IPS DF 6.9 (cell line): Measurements from ENCODE around the gene LRRC36.
A peak's percentile ranks its signal among the peaks of the same experiment; 100 is the strongest.

ENCODE experiments used
- DNase-seq: peaks from one replicate; pipeline ENCODE4 v3.0.0-alpha.2; 2013; ENCODE audit warnings: low read depth, low spot score
- H3K27ac ChIP-seq: one replicate; pipeline ENCODE4 v1.5.1; 2013; ENCODE audit warnings: low read length, control low read depth
- H3K27me3 ChIP-seq: 2 replicates; pipeline ENCODE4 v1.6.1; 2013; ENCODE audit warnings: mild to moderate bottlenecking, low read length; ENCODE audit not compliant: control insufficient read depth, insufficient read depth
- H3K36me3 ChIP-seq: 2 replicates; pipeline ENCODE4 v1.6.1; 2013; ENCODE audit warnings: low read length; ENCODE audit not compliant: control insufficient read depth, insufficient read depth
- H3K4me1 ChIP-seq: 2 replicates; pipeline ENCODE4 v1.6.1; 2013; ENCODE audit warnings: low read length; ENCODE audit not compliant: control insufficient read depth, insufficient read depth
- H3K4me3 ChIP-seq: 2 replicates; pipeline ENCODE4 v1.5.1; 2013; ENCODE audit warnings: mild to moderate bottlenecking, low read length
- H3K9me3 ChIP-seq: 2 replicates; pipeline ENCODE4 v1.6.1; 2013; ENCODE audit warnings: low read length, inconsistent platforms; ENCODE audit not compliant: control insufficient read depth, insufficient read depth
- WGBS: extraction: QIAGEN DNeasy Blood & Tissue Kit; methylation state at CpG from one replicate; pipeline ENCODE4 v1.1.7; 2013; ENCODE audit warnings: mixed read lengths, missing lambda C conversion rate; ENCODE audit not compliant: insufficient read length, insufficient coverage; 5-methylcytosine and 5-hydroxymethylcytosine counted together

Gene LRRC36

DNA sequence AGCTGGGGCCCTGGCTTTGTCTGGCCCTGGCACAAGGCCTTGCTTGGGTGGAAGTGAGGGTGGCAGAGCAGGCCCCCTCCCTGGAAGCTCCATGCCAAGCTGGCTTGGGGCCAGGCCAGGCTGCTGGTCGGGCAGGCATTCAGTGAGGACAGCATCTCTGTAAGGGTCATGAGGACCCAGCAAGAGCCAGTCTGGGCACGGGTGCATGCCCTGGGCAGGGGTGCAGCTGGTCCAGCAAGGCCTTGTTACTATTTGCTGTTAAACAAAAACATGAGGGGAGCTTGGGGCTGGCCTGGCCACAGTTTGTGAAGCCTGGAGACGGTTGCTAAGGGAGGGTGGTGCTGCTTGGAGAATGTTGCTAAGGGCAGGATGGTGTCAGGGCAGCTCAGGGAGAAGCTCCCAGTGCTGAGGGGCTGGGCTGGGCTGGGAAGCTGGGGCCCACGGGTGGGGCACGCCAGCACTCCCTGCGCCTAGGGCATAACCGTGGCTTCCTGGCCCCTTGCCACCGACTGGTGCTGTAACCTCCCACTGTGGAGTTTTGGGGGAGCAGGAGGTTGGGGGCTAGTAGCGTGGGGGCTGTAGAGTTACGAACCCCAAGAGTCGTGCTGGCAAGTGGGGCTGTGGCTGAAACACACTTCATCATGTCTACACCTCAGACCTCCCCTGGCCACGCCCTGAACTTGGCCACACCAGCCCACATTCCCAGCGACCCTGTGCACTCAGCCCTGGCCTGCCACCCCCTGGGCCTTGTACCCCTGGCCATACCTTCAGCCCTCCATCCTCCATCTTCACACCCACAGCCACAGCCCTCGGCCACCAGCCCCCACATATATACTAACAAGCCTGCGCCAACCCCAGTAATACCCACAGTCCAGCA is 65.0 kb downstream of the LRRC36 start:
- Histone ChIP-seq H3K27ac (no peak overlapping the region), H3K27me3 (peaks cover 29% of the 10 kb centered on the region), H3K4me3 (no peak overlapping the region), H3K9me3 (no peaks in the 10 kb centered on the region), H3K36me3 (no peaks in the 10 kb centered on the region), H3K4me1 (peaks cover 10% of the 10 kb centered on the region)
- no peak for DNase-seq
- WGBS, result no CpG with 5 or more reads among the region's 15 CpGs

DNA sequence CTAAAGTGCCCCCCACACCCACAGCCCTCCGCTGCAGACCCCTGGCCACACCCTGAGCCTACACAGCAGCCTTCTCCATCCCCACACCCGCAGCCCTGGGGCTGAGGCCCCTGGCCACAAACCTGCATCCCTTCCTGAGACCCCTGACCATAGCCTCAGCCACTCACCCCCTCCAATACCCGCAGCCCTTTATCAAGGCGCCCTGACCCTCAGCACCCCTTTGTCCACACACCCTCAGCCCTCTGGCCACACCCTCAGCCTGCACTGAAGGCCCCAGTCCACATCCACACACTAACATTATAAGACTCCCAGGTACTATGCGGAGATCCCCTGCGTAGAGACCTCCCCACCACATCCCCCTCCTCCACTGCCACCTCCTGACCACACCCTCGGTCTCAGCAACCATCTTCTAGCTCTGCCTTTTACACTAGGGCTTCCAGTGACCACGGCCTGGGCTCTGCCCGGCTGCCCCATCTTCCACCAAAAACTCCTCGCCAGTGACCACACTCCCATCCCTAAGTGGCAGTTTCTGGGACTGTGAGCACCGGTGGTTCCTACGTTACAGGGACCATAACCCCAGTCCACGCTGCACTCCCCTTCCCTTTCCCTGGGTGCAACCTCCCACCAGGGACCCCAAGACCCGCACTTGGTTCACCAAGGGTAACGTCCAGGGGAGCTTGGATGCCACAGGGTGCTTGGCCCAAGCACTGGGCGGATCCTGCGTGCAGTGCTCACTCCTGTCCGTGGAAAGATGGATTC is 65.9 kb downstream of the LRRC36 start:
- Histone ChIP-seq H3K4me3 (no peak overlapping the region), H3K9me3 (no peaks in the 10 kb centered on the region), H3K27me3 (peaks cover 29% of the 10 kb centered on the region), H3K4me1 (peaks cover 10% of the 10 kb centered on the region), H3K36me3 (no peaks in the 10 kb centered on the region), H3K27ac (no peak overlapping the region)
- WGBS, result no CpG with 5 or more reads among the region's 18 CpGs
- DNase-seq, result no peak

- no peak for DNase-seq
- Histone ChIP-seq H3K27me3 (peaks cover 29% of the 10 kb centered on the region), H3K4me3 (peak within 1 kb of the TSS; percentile 20; the same call in 1 of the 2 replicates)
These were observed 66.6 kb downstream of the LRRC36 start, which contains the start of gene TPPP3 for GRCh38 chr16:67393111-67393787. Gene TPPP3 (minus strand): TSS chr16:67393498. CDS start chr16:67391111, 2,387 bp downstream.

GRCh38 chr16:67393788-67394154 is 67.2 kb downstream of the LRRC36 start:
- no peak overlapping the region for H3K27ac ChIP-seq
- H3K4me3 ChIP-seq, result peak overlapping the region; percentile 0; the same call in 1 of the 2 replicates
- H3K27me3 ChIP-seq, result peaks cover 29% of the 10 kb centered on the region
- no peaks in the 10 kb centered on the region for H3K9me3 ChIP-seq
- no peaks in the 10 kb centered on the region for H3K36me3 ChIP-seq
- WGBS, result no CpG with 5 or more reads among the region's 20 CpGs
- H3K4me1 ChIP-seq, result peaks cover 10% of the 10 kb centered on the region
- no peak for DNase-seq

More at GRCh38 chr16:67393111-67393787, 66.6 kb downstream of the LRRC36 start, which contains the start of gene TPPP3:
- Histone ChIP-seq H3K4me1 (peaks cover 10% of the 10 kb centered on the region), H3K9me3 (no peaks in the 10 kb centered on the region), H3K36me3 (no peaks in the 10 kb centered on the region), H3K27ac (no peak within 1 kb of the TSS)
- WGBS, result no CpG with 5 or more reads among the region's 56 CpGs

GRCh38 chr16:67394155-67395104 is 67.8 kb downstream of the LRRC36 start:
- DNase-seq, result no peak
- Histone ChIP-seq H3K36me3 (no peaks in the 10 kb centered on the region), H3K27me3 (peaks cover 29% of the 10 kb centered on the region), H3K4me3 (peak overlapping the region; percentile 3; the same call in 1 of the 2 replicates), H3K27ac (no peak overlapping the region), H3K9me3 (no peaks in the 10 kb centered on the region), H3K4me1 (peaks cover 13% of the 10 kb centered on the region)
- no CpG with 5 or more reads among the region's 88 CpGs for WGBS

DNA sequence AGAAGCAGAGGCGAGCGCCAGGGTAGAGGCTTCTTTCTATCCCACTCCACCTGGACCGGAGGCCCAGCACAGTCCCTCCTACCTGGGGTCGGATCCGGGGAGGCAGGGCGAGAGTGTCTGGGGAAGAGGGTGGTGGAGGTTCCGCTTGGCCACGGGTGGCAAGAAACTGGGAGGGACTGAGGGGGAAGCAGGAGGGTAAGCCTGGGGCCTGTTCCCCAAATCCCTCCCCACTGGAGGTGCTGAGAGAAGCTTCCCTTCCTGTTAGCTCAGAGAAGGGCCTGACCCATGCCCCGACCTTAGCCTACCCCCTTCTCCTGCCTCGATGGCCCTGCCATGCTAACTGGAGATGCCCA is 68.5 kb downstream of the LRRC36 start:
- Histone ChIP-seq H3K4me1 (peaks cover 13% of the 10 kb centered on the region), H3K9me3 (no peaks in the 10 kb centered on the region), H3K27me3 (peaks cover 29% of the 10 kb centered on the region), H3K27ac (no peak overlapping the region), H3K4me3 (no peak overlapping the region), H3K36me3 (no peaks in the 10 kb centered on the region)
- WGBS, result no CpG with 5 or more reads among the region's 10 CpGs
- no peak for DNase-seq

- DNase-seq, result no peak
- H3K27ac ChIP-seq, result no peak overlapping the region
- peaks cover 13% of the 10 kb centered on the region for H3K4me1 ChIP-seq
- no CpG with 5 or more reads among the region's 13 CpGs for WGBS
- H3K36me3 ChIP-seq, result no peaks in the 10 kb centered on the region
- H3K4me3 ChIP-seq, result no peak overlapping the region
- no peaks in the 10 kb centered on the region for H3K9me3 ChIP-seq
- H3K27me3 ChIP-seq, result peaks cover 29% of the 10 kb centered on the region
These were observed 69.0 kb downstream of the LRRC36 start for GRCh38 chr16:67395458-67396158.

DNA sequence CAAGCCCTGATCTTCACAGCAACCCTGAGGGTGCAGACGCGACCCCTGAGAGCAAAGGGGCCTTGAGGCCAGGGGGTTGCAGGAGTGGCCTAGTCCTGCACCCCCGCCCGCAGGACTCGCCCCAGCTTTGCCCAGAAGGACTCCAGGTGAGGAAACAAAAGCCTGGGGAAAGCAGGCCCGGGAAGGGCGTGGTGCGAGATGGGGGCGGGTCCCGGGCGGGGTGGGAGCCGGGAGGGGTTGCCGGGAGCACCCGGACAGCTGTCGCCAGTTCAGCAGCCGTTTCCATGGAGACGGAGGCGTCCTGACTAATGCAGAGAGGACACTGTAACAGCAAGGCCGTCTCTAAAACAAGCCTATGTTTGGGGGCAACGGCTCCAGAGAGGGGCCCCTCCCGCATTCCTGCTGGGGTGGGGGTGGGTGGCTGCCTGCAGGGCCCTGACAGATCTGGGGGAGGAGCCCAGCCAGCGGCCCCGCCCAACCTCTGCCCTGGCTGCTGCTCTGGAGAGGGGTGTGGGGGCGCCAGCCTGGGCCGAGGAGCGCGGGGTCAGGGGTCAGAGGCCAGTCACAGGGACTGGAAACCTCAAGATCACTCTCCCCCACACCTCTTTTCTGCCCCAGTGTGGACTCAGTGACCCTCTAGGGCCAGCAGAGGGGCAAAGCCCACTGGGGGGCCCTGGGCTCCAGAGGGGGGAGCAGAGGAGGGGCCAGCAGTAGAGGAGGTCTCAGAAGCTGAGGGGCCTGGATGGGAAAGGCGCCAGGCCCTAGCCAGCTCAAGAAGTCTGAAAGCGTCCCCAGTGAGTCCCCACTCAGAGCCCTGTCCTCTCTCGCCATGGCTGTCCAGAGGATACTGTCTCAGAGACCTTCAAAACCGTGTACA is 69.8 kb downstream of the LRRC36 start:
- Histone ChIP-seq H3K27ac (no peak overlapping the region), H3K4me3 (no peak overlapping the region), H3K9me3 (no peaks in the 10 kb centered on the region), H3K36me3 (no peaks in the 10 kb centered on the region), H3K4me1 (peaks cover 13% of the 10 kb centered on the region), H3K27me3 (peaks cover 29% of the 10 kb centered on the region)
- no peak for DNase-seq
- WGBS, result no CpG with 5 or more reads among the region's 31 CpGs
